Esophagus squamous epithelium (tissue), 4 donors: ENCODE measurements around the gene GJA3.

Experiments
- POLR2A ChIP-seq, 4 donors: fragments of 450-650 bp; IDR thresholded peaks; one replicate each; pipeline ENCODE4 v1.6.1; 2017; ENCODE audit warnings: antibody characterized with exemption in 4 of 4, mild to moderate bottlenecking in 4 of 4, moderate library complexity in 3 of 4
- TF ChIP-seq, protein P1 (sequence below), 6 experiments: fragments of 450-650 bp in 4 of 6; fragments of 200-600 bp in 2 of 6; sonication (generic) in 2 of 6; IDR thresholded peaks; one replicate each; pipeline ENCODE4 v1.5.1; 2016 to 2019; ENCODE audit warnings: antibody characterized with exemption in 6 of 6, mild to moderate bottlenecking in 4 of 6, moderate library complexity in 4 of 6

DNA sequence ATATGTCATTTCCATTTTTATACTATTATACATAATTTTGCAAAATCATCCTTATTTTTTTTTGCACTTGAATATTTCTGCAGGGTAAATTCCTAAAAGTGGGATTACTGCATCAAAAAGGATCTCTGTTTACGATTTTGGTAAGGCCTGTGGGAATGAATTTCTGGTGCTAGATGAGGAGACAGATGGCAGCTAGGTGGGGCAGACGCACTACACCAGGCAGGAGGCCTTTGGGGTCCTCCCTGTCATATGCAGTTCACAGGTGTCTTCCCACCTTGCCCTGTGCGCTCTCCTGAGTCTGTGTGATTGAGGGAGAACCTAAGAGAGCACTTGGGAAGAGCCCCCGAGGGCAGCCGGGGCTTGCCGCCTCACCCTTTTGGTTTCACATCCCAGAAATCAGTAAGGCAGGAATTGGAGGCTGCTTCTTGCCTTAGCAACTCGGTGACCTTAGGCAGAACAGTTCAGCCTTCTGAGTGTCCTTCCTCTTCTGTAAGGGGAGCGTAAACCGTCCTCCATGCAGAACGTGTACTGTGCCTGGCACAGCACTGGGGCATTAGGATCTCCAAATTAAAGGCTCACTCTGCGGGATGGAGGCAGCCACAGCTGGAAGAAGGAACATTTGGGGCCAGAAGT lies 45.3 kb upstream of the GJA3 start:
- TF ChIP-seq POLR2A (IDR thresholded peaks at IDR 0.05) = no peak
- TF ChIP-seq, protein P1, sequence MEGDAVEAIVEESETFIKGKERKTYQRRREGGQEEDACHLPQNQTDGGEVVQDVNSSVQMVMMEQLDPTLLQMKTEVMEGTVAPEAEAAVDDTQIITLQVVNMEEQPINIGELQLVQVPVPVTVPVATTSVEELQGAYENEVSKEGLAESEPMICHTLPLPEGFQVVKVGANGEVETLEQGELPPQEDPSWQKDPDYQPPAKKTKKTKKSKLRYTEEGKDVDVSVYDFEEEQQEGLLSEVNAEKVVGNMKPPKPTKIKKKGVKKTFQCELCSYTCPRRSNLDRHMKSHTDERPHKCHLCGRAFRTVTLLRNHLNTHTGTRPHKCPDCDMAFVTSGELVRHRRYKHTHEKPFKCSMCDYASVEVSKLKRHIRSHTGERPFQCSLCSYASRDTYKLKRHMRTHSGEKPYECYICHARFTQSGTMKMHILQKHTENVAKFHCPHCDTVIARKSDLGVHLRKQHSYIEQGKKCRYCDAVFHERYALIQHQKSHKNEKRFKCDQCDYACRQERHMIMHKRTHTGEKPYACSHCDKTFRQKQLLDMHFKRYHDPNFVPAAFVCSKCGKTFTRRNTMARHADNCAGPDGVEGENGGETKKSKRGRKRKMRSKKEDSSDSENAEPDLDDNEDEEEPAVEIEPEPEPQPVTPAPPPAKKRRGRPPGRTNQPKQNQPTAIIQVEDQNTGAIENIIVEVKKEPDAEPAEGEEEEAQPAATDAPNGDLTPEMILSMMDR (IDR thresholded peaks at IDR 0.05) = no peak
